ENCODE data around the gene CIC.

GRCh38 chr19:42281827-42282762 is 13.0 kb downstream of the CIC start:
- TF ChIP-seq, protein P1, sequence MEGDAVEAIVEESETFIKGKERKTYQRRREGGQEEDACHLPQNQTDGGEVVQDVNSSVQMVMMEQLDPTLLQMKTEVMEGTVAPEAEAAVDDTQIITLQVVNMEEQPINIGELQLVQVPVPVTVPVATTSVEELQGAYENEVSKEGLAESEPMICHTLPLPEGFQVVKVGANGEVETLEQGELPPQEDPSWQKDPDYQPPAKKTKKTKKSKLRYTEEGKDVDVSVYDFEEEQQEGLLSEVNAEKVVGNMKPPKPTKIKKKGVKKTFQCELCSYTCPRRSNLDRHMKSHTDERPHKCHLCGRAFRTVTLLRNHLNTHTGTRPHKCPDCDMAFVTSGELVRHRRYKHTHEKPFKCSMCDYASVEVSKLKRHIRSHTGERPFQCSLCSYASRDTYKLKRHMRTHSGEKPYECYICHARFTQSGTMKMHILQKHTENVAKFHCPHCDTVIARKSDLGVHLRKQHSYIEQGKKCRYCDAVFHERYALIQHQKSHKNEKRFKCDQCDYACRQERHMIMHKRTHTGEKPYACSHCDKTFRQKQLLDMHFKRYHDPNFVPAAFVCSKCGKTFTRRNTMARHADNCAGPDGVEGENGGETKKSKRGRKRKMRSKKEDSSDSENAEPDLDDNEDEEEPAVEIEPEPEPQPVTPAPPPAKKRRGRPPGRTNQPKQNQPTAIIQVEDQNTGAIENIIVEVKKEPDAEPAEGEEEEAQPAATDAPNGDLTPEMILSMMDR (IDR thresholded peaks at IDR 0.05), result no peak
- no peak for TF ChIP-seq EP300 (IDR thresholded peaks at IDR 0.05)

Measured in tibial nerve (tissue), 4 donors.